OCI-LY7 (cell line): ENCODE results near the gene NCLN.

Experiments
- CTCF ChIP-seq: fragments of 200-600 bp; sonication (generic); conservative IDR thresholded peaks from 2 replicates; pipeline ENCODE4 v1.5.1; 2014; ENCODE audit warnings: mild to moderate bottlenecking, antibody characterized with exemption, low read length, moderate library complexity, mixed read lengths
- EZH2phosphoT487 ChIP-seq: fragments of 200-600 bp; sonication (generic); IDR thresholded peaks from 2 replicates; pipeline ENCODE4 v1.6.1; 2018; ENCODE audit warnings: low read depth, borderline replicate concordance, mild to moderate bottlenecking, mixed run types, antibody characterized with exemption, low read length, moderate library complexity, mixed read lengths

- TF ChIP-seq CTCF: no peak
- TF ChIP-seq EZH2phosphoT487: no peak
These were observed 40.0 kb downstream of the NCLN start for GRCh38 chr19:3225677-3226093.
